AG10803 (cell line): ENCODE data around the gene PLA2G4B.

Experiments
- DNase-seq: peaks from one replicate; pipeline ENCODE4 v3.0.0; 2010; ENCODE audit warnings: low read depth
- H3K4me3 ChIP-seq: 2 replicates; pipeline ENCODE4 v1.5.1; 2011; ENCODE audit warnings: mild to moderate bottlenecking, low read length, control low read depth
- CTCF ChIP-seq: conservative IDR thresholded peaks from 2 replicates; pipeline ENCODE4 v1.5.1; 2011; ENCODE audit warnings: mild to moderate bottlenecking, low read length, control low read depth, inconsistent platforms

The PLA2G4B gene

DNA sequence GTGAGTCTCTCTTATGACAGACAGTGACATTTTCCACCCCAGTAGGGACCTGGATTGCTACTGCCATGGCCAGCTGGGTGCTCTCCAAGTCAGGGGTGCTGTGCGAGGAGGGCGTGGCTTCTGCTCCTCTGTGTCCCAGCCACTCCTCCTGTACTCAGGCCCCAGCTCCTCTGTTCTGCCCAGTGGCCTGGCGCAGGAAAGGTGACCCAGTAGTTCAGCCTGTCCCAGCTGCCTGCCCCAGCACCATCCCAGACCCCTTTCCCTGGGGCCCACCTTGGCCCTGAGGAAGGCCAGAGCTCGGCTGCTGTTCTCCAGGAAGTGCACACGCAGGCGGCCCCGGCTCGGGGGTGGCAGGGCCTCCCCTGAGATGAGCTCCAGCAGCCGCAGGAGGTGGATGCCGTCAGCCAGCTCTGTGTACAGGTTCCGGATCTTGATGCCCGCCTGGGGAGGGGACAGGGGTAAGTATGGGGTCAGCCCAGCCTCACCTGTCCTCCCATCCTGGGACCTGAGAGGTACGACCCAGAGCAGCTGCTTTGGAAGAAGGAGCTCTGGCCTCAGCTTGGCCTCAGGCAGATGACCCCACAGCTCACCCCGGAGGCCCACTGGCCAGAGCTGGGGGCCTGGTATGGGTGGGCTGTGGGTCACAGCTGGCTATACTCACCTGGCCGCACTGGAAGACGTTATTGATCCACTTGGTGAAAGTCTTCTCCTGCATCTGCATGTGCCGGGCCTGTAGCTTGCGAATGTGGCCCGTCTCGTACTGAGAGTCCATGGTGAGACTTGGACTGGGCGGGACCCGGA is 54.2 kb downstream of the PLA2G4B start:
- no peak for DNase-seq
- no peak for TF ChIP-seq CTCF
- no peak overlapping the region for H3K4me3 ChIP-seq

GRCh38 chr15:41893422-41894250 is 55.0 kb downstream of the PLA2G4B start, which contains the start of gene SPTBN5:
Gene SPTBN5, minus strand, starts transcription at chr15:41894053. Its CDS starts 556 bp downstream, at chr15:41893497.
- peak within 1 kb of the TSS; percentile 6 for H3K4me3 ChIP-seq
- no peak for DNase-seq
- TF ChIP-seq CTCF: no peak

GRCh38 chr15:41894251-41894790 is 55.7 kb downstream of the PLA2G4B start:
- no peak for DNase-seq
- H3K4me3 ChIP-seq: peak overlapping the region; percentile 6
- TF ChIP-seq CTCF: no peak

DNA sequence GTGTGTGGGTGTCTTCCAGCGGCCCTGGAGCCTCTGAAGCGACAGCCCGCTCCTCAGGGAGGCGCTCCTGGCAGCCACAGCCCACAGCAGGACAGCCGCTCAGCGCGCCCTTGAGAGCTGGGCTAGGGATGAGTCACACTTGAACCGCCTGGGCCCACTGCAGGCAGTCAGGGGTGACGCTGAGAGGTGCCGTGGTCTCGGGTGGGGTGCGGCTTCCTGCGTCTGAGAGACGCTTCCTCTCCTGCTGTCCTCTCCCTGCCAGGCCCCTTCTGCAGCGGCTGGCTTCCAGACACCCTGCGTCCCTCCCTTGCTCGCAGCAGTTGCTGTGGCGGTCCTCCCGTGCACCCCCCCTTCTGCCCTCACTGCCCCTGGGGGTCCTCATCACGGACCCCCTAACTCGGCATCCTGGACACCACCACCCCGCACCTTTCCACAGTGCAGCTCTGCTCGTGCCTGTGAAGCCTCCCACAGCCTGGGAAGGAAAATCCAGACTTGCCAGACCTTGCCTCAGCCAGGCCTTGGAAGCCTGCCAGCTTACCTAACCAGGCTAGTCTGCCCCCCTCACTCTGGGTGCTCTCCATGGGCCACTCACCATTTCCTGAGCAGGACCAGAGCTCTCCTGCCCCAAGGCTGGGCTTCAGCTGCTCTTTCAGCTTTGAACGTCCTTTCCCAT is 56.3 kb downstream of the PLA2G4B start:
- H3K4me3 ChIP-seq: peak overlapping the region; percentile 6
- peak; percentile 20 for TF ChIP-seq CTCF
- DNase-seq: peak; percentile 71

- TF ChIP-seq CTCF: no peak
- H3K4me3 ChIP-seq: no peak overlapping the region
- no peak for DNase-seq
These were observed 56.8 kb downstream of the PLA2G4B start for GRCh38 chr15:41895491-41895890.

GRCh38 chr15:41895957-41896356 is 57.3 kb downstream of the PLA2G4B start:
- no peak overlapping the region for H3K4me3 ChIP-seq
- DNase-seq: no peak
- TF ChIP-seq CTCF: no peak
